ENCODE measurements around the gene DEDD2.

Gene DEDD2

GRCh38 chr19:42197375-42197817 is 20.1 kb downstream of the DEDD2 start:
- DNase-seq: no peak

GRCh38 chr19:42196011-42197001 is 21.2 kb downstream of the DEDD2 start:
- DNase-seq: no peak

GRCh38 chr19:42193706-42194105 is 23.8 kb downstream of the DEDD2 start:
- no peak for DNase-seq

GRCh38 chr19:42193294-42193693 is 24.2 kb downstream of the DEDD2 start:
- DNase-seq: no peak

- DNase-seq: peak; percentile 51
Observed at GRCh38 chr19:42191855-42192254, 25.6 kb downstream of the DEDD2 start.

- no peak for DNase-seq
Observed at GRCh38 chr19:42191330-42191729, 26.1 kb downstream of the DEDD2 start.

GRCh38 chr19:42189133-42189532 is 28.3 kb downstream of the DEDD2 start:
- no peak for DNase-seq

GRCh38 chr19:42188665-42189064 is 28.8 kb downstream of the DEDD2 start:
- DNase-seq: no peak

- no peak for DNase-seq
Observed at GRCh38 chr19:42185277-42185676, 32.2 kb downstream of the DEDD2 start.

- DNase-seq: peak; percentile 80
Observed at GRCh38 chr19:42184401-42184861, 33.0 kb downstream of the DEDD2 start.

- DNase-seq: peak; percentile 32
Observed at GRCh38 chr19:42178791-42179674, 38.4 kb downstream of the DEDD2 start.

- no peak for DNase-seq
Observed at GRCh38 chr19:42177686-42178019, 39.8 kb downstream of the DEDD2 start.

GRCh38 chr19:42176990-42177685 is 40.3 kb downstream of the DEDD2 start:
- peak; percentile 82 for DNase-seq

GRCh38 chr19:42176649-42176989 is 40.9 kb downstream of the DEDD2 start:
- DNase-seq: no peak

- DNase-seq: no peak
Observed at GRCh38 chr19:42175952-42176648, 41.4 kb downstream of the DEDD2 start.

GRCh38 chr19:42174958-42175734 is 42.3 kb downstream of the DEDD2 start:
- DNase-seq: no peak

- DNase-seq: no peak
Observed at GRCh38 chr19:42174188-42174587, 43.3 kb downstream of the DEDD2 start.

GRCh38 chr19:42173695-42174094 is 43.8 kb downstream of the DEDD2 start:
- DNase-seq: no peak

GRCh38 chr19:42172261-42172660 is 45.2 kb downstream of the DEDD2 start:
- no peak for DNase-seq

- no peak for DNase-seq
Observed at GRCh38 chr19:42170715-42171114, 46.8 kb downstream of the DEDD2 start.

Data from activated CD4-positive, alpha-beta T cell treated with anti-CD3 and anti-CD28 coated beads for 48 hours (primary cell).